Measurements from ENCODE around the gene CD3E. TPM values are rescaled to one million over a fixed set of nuclear protein-coding genes. Genes with fewer than 3 reads are reported as not detected.
A peak's percentile ranks its signal among the peaks of the same experiment; 100 is the strongest.

The CD3E gene
- total and polyA plus RNA-seq, 2 of the 13 experiments (the other 11 are each of a cell fraction or from before 2014, with no cell fraction given) = not detected

GRCh38 chr11:118264569-118265465 lies 39.7 kb upstream of the CD3E start (continued):
- no peak for TF ChIP-seq BCLAF1 (IDR thresholded peaks at IDR 0.05)
- no peak for TF ChIP-seq RBM22 (optimal IDR thresholded peaks at IDR 0.05; ENCODE audit: low read length)
- no peak for TF ChIP-seq POLR2A (IDR thresholded peaks at IDR 0.05; ENCODE audit: insufficient read depth in 1 of 2, low read depth in 2 of 2, low read length in 2 of 2)
- no peak for TF ChIP-seq ZFP37 (CRISPR knock-in tag; IDR thresholded peaks at IDR 0.05; ENCODE audit: borderline replicate concordance)
- no peak for TF ChIP-seq ZSCAN9 (CRISPR knock-in tag; IDR thresholded peaks at IDR 0.05; ENCODE audit: borderline replicate concordance)
- TF ChIP-seq HMGXB4 (CRISPR knock-in tag; IDR thresholded peaks at IDR 0.05; ENCODE audit: borderline replicate concordance in 1 of 2, low read depth in 1 of 2) = peak in 1 of 2 experiments; percentile 15; a peak in 1 of 4 replicates
- TF ChIP-seq MIER2 (CRISPR knock-in tag; IDR thresholded peaks at IDR 0.05) = no peak
- no peak for TF ChIP-seq MAF1 (CRISPR knock-in tag; IDR thresholded peaks at IDR 0.05; ENCODE audit: borderline replicate concordance)
- TF ChIP-seq, protein P1, sequence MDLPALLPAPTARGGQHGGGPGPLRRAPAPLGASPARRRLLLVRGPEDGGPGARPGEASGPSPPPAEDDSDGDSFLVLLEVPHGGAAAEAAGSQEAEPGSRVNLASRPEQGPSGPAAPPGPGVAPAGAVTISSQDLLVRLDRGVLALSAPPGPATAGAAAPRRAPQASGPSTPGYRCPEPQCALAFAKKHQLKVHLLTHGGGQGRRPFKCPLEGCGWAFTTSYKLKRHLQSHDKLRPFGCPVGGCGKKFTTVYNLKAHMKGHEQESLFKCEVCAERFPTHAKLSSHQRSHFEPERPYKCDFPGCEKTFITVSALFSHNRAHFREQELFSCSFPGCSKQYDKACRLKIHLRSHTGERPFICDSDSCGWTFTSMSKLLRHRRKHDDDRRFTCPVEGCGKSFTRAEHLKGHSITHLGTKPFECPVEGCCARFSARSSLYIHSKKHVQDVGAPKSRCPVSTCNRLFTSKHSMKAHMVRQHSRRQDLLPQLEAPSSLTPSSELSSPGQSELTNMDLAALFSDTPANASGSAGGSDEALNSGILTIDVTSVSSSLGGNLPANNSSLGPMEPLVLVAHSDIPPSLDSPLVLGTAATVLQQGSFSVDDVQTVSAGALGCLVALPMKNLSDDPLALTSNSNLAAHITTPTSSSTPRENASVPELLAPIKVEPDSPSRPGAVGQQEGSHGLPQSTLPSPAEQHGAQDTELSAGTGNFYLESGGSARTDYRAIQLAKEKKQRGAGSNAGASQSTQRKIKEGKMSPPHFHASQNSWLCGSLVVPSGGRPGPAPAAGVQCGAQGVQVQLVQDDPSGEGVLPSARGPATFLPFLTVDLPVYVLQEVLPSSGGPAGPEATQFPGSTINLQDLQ (CRISPR knock-in tag; IDR thresholded peaks at IDR 0.05) = no peak
- no peak for TF ChIP-seq SETDB1 (CRISPR knock-in tag; IDR thresholded peaks at IDR 0.05; ENCODE audit: borderline replicate concordance)
- TF ChIP-seq, protein P2, sequence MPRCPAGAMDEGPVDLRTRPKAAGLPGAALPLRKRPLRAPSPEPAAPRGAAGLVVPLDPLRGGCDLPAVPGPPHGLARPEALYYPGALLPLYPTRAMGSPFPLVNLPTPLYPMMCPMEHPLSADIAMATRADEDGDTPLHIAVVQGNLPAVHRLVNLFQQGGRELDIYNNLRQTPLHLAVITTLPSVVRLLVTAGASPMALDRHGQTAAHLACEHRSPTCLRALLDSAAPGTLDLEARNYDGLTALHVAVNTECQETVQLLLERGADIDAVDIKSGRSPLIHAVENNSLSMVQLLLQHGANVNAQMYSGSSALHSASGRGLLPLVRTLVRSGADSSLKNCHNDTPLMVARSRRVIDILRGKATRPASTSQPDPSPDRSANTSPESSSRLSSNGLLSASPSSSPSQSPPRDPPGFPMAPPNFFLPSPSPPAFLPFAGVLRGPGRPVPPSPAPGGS (CRISPR knock-in tag; IDR thresholded peaks at IDR 0.05) = no peak
- TF ChIP-seq, protein P3, sequence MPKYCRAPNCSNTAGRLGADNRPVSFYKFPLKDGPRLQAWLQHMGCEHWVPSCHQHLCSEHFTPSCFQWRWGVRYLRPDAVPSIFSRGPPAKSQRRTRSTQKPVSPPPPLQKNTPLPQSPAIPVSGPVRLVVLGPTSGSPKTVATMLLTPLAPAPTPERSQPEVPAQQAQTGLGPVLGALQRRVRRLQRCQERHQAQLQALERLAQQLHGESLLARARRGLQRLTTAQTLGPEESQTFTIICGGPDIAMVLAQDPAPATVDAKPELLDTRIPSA (CRISPR knock-in tag; IDR thresholded peaks at IDR 0.05; ENCODE audit: borderline replicate concordance) = no peak
- TF ChIP-seq ATRX (CRISPR knock-in tag; IDR thresholded peaks at IDR 0.05; ENCODE audit: borderline replicate concordance) = no peak
- TF ChIP-seq KDM1A (CRISPR knock-in tag; IDR thresholded peaks at IDR 0.05) = no peak
